Omental fat pad (tissue), 4 donors: ENCODE measurements around the gene IKBKG. TPM values are rescaled to one million over a fixed set of nuclear protein-coding genes. Genes with fewer than 3 reads are reported as not detected.

ENCODE experiments used
- ATAC-seq: fragments of 150-250 bp; one replicate; pipeline ENCODE4 v1.9.1; 2016; ENCODE audit warnings: mild to moderate bottlenecking, moderate library complexity; ENCODE audit not compliant: low FRiP score
- DNase-seq: peaks from one replicate; pipeline ENCODE4 v3.0.0-alpha.2; 2019; ENCODE audit warnings: low spot score
- CTCF ChIP-seq, 3 donors: fragments of 450-650 bp; IDR thresholded peaks; one replicate each; pipeline ENCODE4 v1.5.1; 2016 to 2017; ENCODE audit warnings: antibody characterized with exemption in 3 of 3, mild to moderate bottlenecking in 3 of 3, moderate library complexity in 2 of 3
- total RNA-seq, 4 donors: library from RNA; depleted of rRNA; stranded (reverse); fragments of >200 nt; gene quantifications; one replicate each; pipeline ENCODE4 v1.1.0, GENCODE V29; 2016

IKBKG gene
- total RNA-seq, 4 donors from 2014 or later: 7.5 to 15.4 (median 12.3) TPM

- no peak for TF ChIP-seq CTCF (IDR thresholded peaks at IDR 0.05)
- DNase-seq (no peak), ATAC-seq (no peak)
Measured at GRCh38 chrX:154592505-154592904, 45.1 kb downstream of the IKBKG start.

GRCh38 chrX:154593201-154593600 is 45.8 kb downstream of the IKBKG start:
- no peak for DNase-seq
- ATAC-seq: no peak
- TF ChIP-seq CTCF (IDR thresholded peaks at IDR 0.05): no peak

- DNase-seq: no peak
- ATAC-seq: no peak
- no peak for TF ChIP-seq CTCF (IDR thresholded peaks at IDR 0.05)
Measured at GRCh38 chrX:154594491-154594890, 47.1 kb downstream of the IKBKG start.

GRCh38 chrX:154595559-154596249 is 48.3 kb downstream of the IKBKG start:
- no peak for TF ChIP-seq CTCF (IDR thresholded peaks at IDR 0.05)
- ATAC-seq (no peak), DNase-seq (no peak)

- no peak for TF ChIP-seq CTCF (IDR thresholded peaks at IDR 0.05)
- DNase-seq (no peak), ATAC-seq (peak; percentile 55)
Measured at GRCh38 chrX:154596290-154596929, 49.0 kb downstream of the IKBKG start.

GRCh38 chrX:154597221-154597620 is 49.8 kb downstream of the IKBKG start:
- no peak for ATAC-seq
- no peak for TF ChIP-seq CTCF (IDR thresholded peaks at IDR 0.05)
- no peak for DNase-seq

- ATAC-seq: no peak
- no peak for DNase-seq
- no peak for TF ChIP-seq CTCF (IDR thresholded peaks at IDR 0.05)
Measured at GRCh38 chrX:154598656-154599055, 51.2 kb downstream of the IKBKG start.
